Gastrocnemius medialis (tissue), 4 donors: ENCODE measurements around the gene PKHD1.

ENCODE experiments used
- CTCF ChIP-seq, 5 experiments: fragments of 450-650 bp in 3 of 5; fragments of 200-600 bp in 2 of 5; sonication (generic) in 2 of 5; IDR thresholded peaks in 4 of 5; conservative IDR thresholded peaks in 1 of 5; 1 replicate in 4 of 5; 2 replicates in 1 of 5; pipeline ENCODE4 v1.5.1; 2016 to 2019; ENCODE audit warnings: antibody characterized with exemption in 5 of 5, mild to moderate bottlenecking in 3 of 5, moderate library complexity in 3 of 5
- POLR2A ChIP-seq, 2 donors: fragments of 450-650 bp; IDR thresholded peaks; one replicate each; pipeline ENCODE4 v1.6.1; 2017; ENCODE audit warnings: antibody characterized with exemption in 2 of 2, mild to moderate bottlenecking in 2 of 2, moderate library complexity in 2 of 2

- TF ChIP-seq CTCF (IDR thresholded peaks at IDR 0.05 in 4 of 5, conservative IDR thresholded peaks at IDR 0.05 in 1 of 5): no peak
- TF ChIP-seq POLR2A (IDR thresholded peaks at IDR 0.05): no peak
These were observed 296.5 kb downstream of the PKHD1 start for GRCh38 chr6:51790946-51791345.
